Type B pancreatic cell (in vitro differentiated cells): Measurements from ENCODE around the gene TAMM41. TPM values are rescaled to one million over a fixed set of nuclear protein-coding genes. Genes with fewer than 3 reads are reported as not detected.

Experiments used
- DNase-seq: peaks from one replicate; pipeline ENCODE4 v3.0.0; 2021; ENCODE audit warnings: mixed read lengths; ENCODE audit not compliant: unreplicated experiment; ENCODE audit errors: extremely low spot score
- H3K27ac Mint-ChIP-seq: 2 replicates; pipeline ENCODE4 v1.8.0; 2021; ENCODE audit warnings: mild to moderate bottlenecking, mixed read lengths
- H3K27me3 Mint-ChIP-seq: 2 replicates; pipeline ENCODE4 v1.8.0; 2021; ENCODE audit warnings: mixed read lengths
- H3K36me3 Mint-ChIP-seq: 2 replicates; pipeline ENCODE4 v1.8.0; 2021; ENCODE audit warnings: mixed read lengths
- H3K4me1 Mint-ChIP-seq: one replicate; pipeline ENCODE4 v1.8.0; 2021; ENCODE audit warnings: mixed read lengths; ENCODE audit not compliant: unreplicated experiment
- H3K4me3 Mint-ChIP-seq: 2 replicates; pipeline ENCODE4 v1.8.0; 2021; ENCODE audit warnings: mild to moderate bottlenecking, mixed read lengths
- H3K9me3 Mint-ChIP-seq: 2 replicates; pipeline ENCODE4 v1.8.0; 2021; ENCODE audit warnings: mixed read lengths
- CTCF ChIP-seq: fragments of 200-600 bp; sonication (generic); conservative IDR thresholded peaks from 2 replicates; pipeline ENCODE4 v1.5.0; 2021; ENCODE audit warnings: antibody characterized with exemption, mild to moderate bottlenecking
- total RNA-seq: library from RNA; stranded (reverse); gene quantifications from 2 replicates; pipeline ENCODE4 v1.2.1, GENCODE V29; 2021; ENCODE audit warnings: low replicate concordance

Gene TAMM41
- total RNA-seq, 1 donor from 2014 or later: 25.4 TPM

GRCh38 chr3:11810276-11810675, 36.4 kb downstream of the TAMM41 start:
- Mint-ChIP-seq H3K9me3 (no peaks in the 10 kb centered on the region), H3K4me3 (no peak overlapping the region), H3K27ac (no peak overlapping the region), H3K27me3 (no peaks in the 10 kb centered on the region), H3K36me3 (peaks cover 34% of the 10 kb centered on the region), H3K4me1 (no peaks in the 10 kb centered on the region)
- DNase-seq: no peak
- no peak for TF ChIP-seq CTCF

GRCh38 chr3:11808231-11808630, 38.5 kb downstream of the TAMM41 start:
- Mint-ChIP-seq H3K4me1 (no peaks in the 10 kb centered on the region), H3K4me3 (no peak overlapping the region), H3K27ac (no peak overlapping the region), H3K27me3 (no peaks in the 10 kb centered on the region), H3K9me3 (no peaks in the 10 kb centered on the region), H3K36me3 (peaks cover 40% of the 10 kb centered on the region)
- DNase-seq: no peak
- no peak for TF ChIP-seq CTCF

GRCh38 chr3:11807686-11808085, 39.0 kb downstream of the TAMM41 start:
- no peak for DNase-seq
- Mint-ChIP-seq H3K9me3 (no peaks in the 10 kb centered on the region), H3K36me3 (peaks cover 43% of the 10 kb centered on the region), H3K4me1 (no peaks in the 10 kb centered on the region), H3K27ac (no peak overlapping the region), H3K27me3 (no peaks in the 10 kb centered on the region), H3K4me3 (no peak overlapping the region)
- TF ChIP-seq CTCF: no peak

- TF ChIP-seq CTCF: no peak
These were observed 41.0 kb downstream of the TAMM41 start for GRCh38 chr3:11805716-11806115.

GRCh38 chr3:11803977-11804892, 42.5 kb downstream of the TAMM41 start:
- peaks cover 4% of the 10 kb centered on the region for H3K4me1 Mint-ChIP-seq
- TF ChIP-seq CTCF: peak; percentile 83
- peaks cover 65% of the 10 kb centered on the region for H3K36me3 Mint-ChIP-seq
- H3K27me3 Mint-ChIP-seq: no peaks in the 10 kb centered on the region
- H3K27ac Mint-ChIP-seq: no peak overlapping the region
- no peaks in the 10 kb centered on the region for H3K9me3 Mint-ChIP-seq
- no peak for DNase-seq
- H3K4me3 Mint-ChIP-seq: no peak overlapping the region

More at GRCh38 chr3:11805716-11806115, 41.0 kb downstream of the TAMM41 start:
- Mint-ChIP-seq H3K27ac (no peak overlapping the region), H3K4me1 (no peaks in the 10 kb centered on the region), H3K9me3 (no peaks in the 10 kb centered on the region), H3K4me3 (no peak overlapping the region), H3K27me3 (no peaks in the 10 kb centered on the region), H3K36me3 (peaks cover 54% of the 10 kb centered on the region)
- DNase-seq: no peak
